GM23338 (cell line): ENCODE measurements around the gene MAPRE2. TPM values are rescaled to one million over a fixed set of nuclear protein-coding genes. Genes with fewer than 3 reads are reported as not detected.

Experiments
- ATAC-seq: fragments of 200-7000 bp; cut with Tn5 transposase; 3 replicates; pipeline ENCODE4 v1.9.1; 2020
- DNase-seq: peaks from one replicate; pipeline ENCODE4 v3.0.0-alpha.2; 2015; ENCODE audit warnings: low spot score
- H2AFZ ChIP-seq: fragments of 200-600 bp; sonication (generic); 2 replicates; pipeline ENCODE4 v1.8.0; 2016; ENCODE audit warnings: antibody characterized with exemption, mild to moderate bottlenecking, moderate library complexity
- H3F3A ChIP-seq: fragments of 200-600 bp; sonication (generic); replicated peaks from 2 replicates; pipeline ENCODE4 v1.8.0; 2017; ENCODE audit warnings: antibody characterized with exemption, mixed run types, low read depth
- H3K27ac ChIP-seq: fragments of 200-600 bp; sonication (generic); 2 replicates; pipeline ENCODE4 v1.6.1; 2016; ENCODE audit warnings: low read depth
- H3K27me3 ChIP-seq: fragments of 200-600 bp; sonication (generic); 2 replicates; pipeline ENCODE4 v1.8.0; 2016; ENCODE audit warnings: mild to moderate bottlenecking, mixed run types, moderate library complexity; ENCODE audit not compliant: insufficient read depth
- H3K36me3 ChIP-seq: fragments of 200-600 bp; sonication (generic); 2 replicates; pipeline ENCODE4 v1.8.0; 2016; ENCODE audit warnings: mild to moderate bottlenecking; ENCODE audit not compliant: insufficient read depth
- H3K4me1 ChIP-seq: fragments of 200-600 bp; sonication (generic); 2 replicates; pipeline ENCODE4 v1.8.0; 2016; ENCODE audit warnings: mild to moderate bottlenecking, moderate library complexity; ENCODE audit not compliant: insufficient read depth
- H3K4me2 ChIP-seq: fragments of 200-600 bp; sonication (generic); 2 replicates; pipeline ENCODE4 v1.7.1; 2017; ENCODE audit warnings: mixed run types
- H3K4me3 ChIP-seq: fragments of 200-600 bp; sonication (generic); 2 replicates; pipeline ENCODE4 v1.6.1; 2016; ENCODE audit warnings: mixed run types
- H3K79me2 ChIP-seq: fragments of 200-600 bp; sonication (generic); replicated peaks from 2 replicates; pipeline ENCODE4 v1.8.0; 2017; ENCODE audit warnings: mild to moderate bottlenecking; ENCODE audit not compliant: insufficient read depth
- H3K9me2 ChIP-seq: fragments of 200-600 bp; sonication (generic); 2 replicates; pipeline ENCODE4 v1.8.0; 2017; ENCODE audit not compliant: insufficient read depth
- H4K20me1 ChIP-seq: fragments of 200-600 bp; sonication (generic); replicated peaks from 2 replicates; pipeline ENCODE4 v1.8.0; 2017; ENCODE audit warnings: mild to moderate bottlenecking; ENCODE audit not compliant: insufficient read depth
- H3K27ac Mint-ChIP-seq: 2 replicates; pipeline ENCODE4 v1.8.0; 2020; ENCODE audit warnings: inconsistent platforms, mild to moderate bottlenecking, moderate library complexity, mixed read lengths
- H3K27me3 Mint-ChIP-seq: 3 replicates; pipeline ENCODE4 v1.8.0; 2022; ENCODE audit warnings: low read depth, mild to moderate bottlenecking, moderate library complexity, mixed read lengths, inconsistent platforms; ENCODE audit not compliant: insufficient read depth, poor library complexity
- H3K36me3 Mint-ChIP-seq: 3 replicates; pipeline ENCODE4 v1.8.0; 2021; ENCODE audit warnings: low read depth, mild to moderate bottlenecking, inconsistent platforms, moderate library complexity, mixed read lengths
- H3K4me1 Mint-ChIP-seq: 3 replicates; pipeline ENCODE4 v1.8.0; 2020; ENCODE audit warnings: mild to moderate bottlenecking, inconsistent platforms, mixed read lengths
- H3K4me3 Mint-ChIP-seq: 3 replicates; pipeline ENCODE4 v1.8.0; 2021; ENCODE audit warnings: moderate library complexity, mild to moderate bottlenecking, inconsistent platforms, mixed read lengths
- H3K9me3 Mint-ChIP-seq: 3 replicates; pipeline ENCODE4 v1.8.0; 2020; ENCODE audit warnings: moderate library complexity, mild to moderate bottlenecking, inconsistent platforms, mixed read lengths
- CREB1 ChIP-seq: fragments of 250-450 bp; sonication (Bioruptor Pico); IDR thresholded peaks from 2 replicates; pipeline ENCODE4 v1.5.0; 2020; ENCODE audit warnings: low read depth, mild to moderate bottlenecking, moderate library complexity
- EZH2 ChIP-seq: fragments of 200-600 bp; sonication (generic); IDR thresholded peaks from one replicate; pipeline ENCODE4 v1.8.0; 2017; ENCODE audit warnings: antibody characterized with exemption, mild to moderate bottlenecking, low read depth; ENCODE audit not compliant: unreplicated experiment
- JUNB ChIP-seq: IDR thresholded peaks from one replicate; pipeline ENCODE4 v1.6.1; 2016; ENCODE audit warnings: antibody characterized with exemption; ENCODE audit not compliant: unreplicated experiment
- NANOG ChIP-seq: IDR thresholded peaks from 2 replicates; pipeline ENCODE4 v1.6.1; 2016; ENCODE audit warnings: antibody characterized with exemption, borderline replicate concordance
- POLR2AphosphoS5 ChIP-seq: IDR thresholded peaks from 2 replicates; pipeline ENCODE4 v1.6.1; 2016; ENCODE audit warnings: antibody characterized with exemption, low read depth
- STAT1 ChIP-seq: IDR thresholded peaks from one replicate; pipeline ENCODE4 v1.6.1; 2016; ENCODE audit warnings: antibody characterized with exemption; ENCODE audit not compliant: unreplicated experiment
- ZNF114 ChIP-seq: fragments of 250-450 bp; sonication (Bioruptor Pico); IDR thresholded peaks from 2 replicates; pipeline ENCODE4 v1.5.0; 2020; ENCODE audit warnings: mild to moderate bottlenecking, moderate library complexity
- ZNF331 ChIP-seq: fragments of 250-450 bp; sonication (Bioruptor Pico); IDR thresholded peaks from 2 replicates; pipeline ENCODE4 v1.5.0; 2020; ENCODE audit warnings: low read depth, mild to moderate bottlenecking, moderate library complexity
- ZNF462 ChIP-seq: fragments of 250-450 bp; sonication (Bioruptor Pico); IDR thresholded peaks from 2 replicates; pipeline ENCODE4 v1.5.0; 2020; ENCODE audit warnings: mild to moderate bottlenecking, moderate library complexity
- polyA plus RNA-seq: library from polyadenylated mRNA; unstranded; fragments of >200 nt; fragmentation: Nextera tagmentation; extraction: Ambion mirVana; gene quantifications from 2 replicates; pipeline ENCODE4 v1.2.1, GENCODE V29; 2016
- total RNA-seq: library from RNA; depleted of rRNA; stranded (reverse); fragments of >200 nt; shearing (Covaris generic); gene quantifications from 2 replicates; pipeline ENCODE4 v1.2.3, GENCODE V29; 2014
- TF ChIP-seq, protein P1 (sequence below), 2 experiments: fragments of 200-600 bp in 1 of 2; sonication (generic) in 1 of 2; conservative IDR thresholded peaks; 2 replicates each; pipeline versions ENCODE4 v1.5.1 to v1.6.1; 2016 to 2017; ENCODE audit warnings: antibody characterized with exemption in 2 of 2, low read depth in 2 of 2, mild to moderate bottlenecking in 2 of 2, moderate library complexity in 1 of 2
- TF ChIP-seq, protein P2 (sequence below): IDR thresholded peaks from one replicate; pipeline ENCODE4 v1.6.1; 2018; ENCODE audit warnings: antibody characterized with exemption; ENCODE audit not compliant: unreplicated experiment
- TF ChIP-seq, protein P3 (sequence below): IDR thresholded peaks from 2 replicates; pipeline ENCODE4 v1.6.1; 2016; ENCODE audit warnings: antibody characterized with exemption

MAPRE2 gene
- total and polyA plus RNA-seq, 2 experiments from 2014 or later: 17.8 to 40.4 TPM

DNA sequence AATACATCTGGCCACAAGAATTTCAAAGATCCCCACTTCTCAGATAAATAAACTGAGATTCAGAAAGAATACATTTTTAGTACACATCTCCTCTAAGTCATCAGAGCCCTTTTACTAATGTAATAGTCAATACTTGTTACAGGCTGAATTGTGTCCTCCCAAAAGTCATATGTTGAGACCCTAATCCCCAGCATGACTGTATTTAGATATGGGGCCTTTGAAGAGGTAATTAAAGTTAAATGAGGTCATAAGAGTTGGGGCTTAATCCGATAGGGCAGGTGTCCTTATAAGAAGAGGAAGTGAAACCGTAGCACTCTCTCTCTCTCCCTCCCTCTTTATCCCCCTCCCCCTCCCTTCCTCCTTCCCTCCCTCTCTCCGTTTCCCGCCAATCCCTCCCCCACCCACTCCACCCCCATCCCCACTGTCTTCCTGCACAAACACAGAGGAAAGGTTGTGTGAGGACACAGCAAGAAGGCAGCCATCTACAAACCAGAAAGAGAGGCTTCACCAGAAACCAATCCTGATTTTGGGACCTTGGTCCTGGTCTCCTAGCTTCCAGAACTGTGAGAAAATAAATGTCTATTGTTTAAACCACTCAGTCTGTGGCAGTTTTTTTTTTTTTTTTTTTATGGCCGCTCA is 133.0 kb downstream of the MAPRE2 start:
- no peaks in the 10 kb centered on the region for H3K27me3 Mint-ChIP-seq
- no peak overlapping the region for H2AFZ ChIP-seq
- ATAC-seq: no peak

More for the DNA sequence above, 133.0 kb downstream of the MAPRE2 start:
- H3K9me2 ChIP-seq: no peaks in the 10 kb centered on the region
- no peak overlapping the region for H3K27ac ChIP-seq
- Mint-ChIP-seq H3K36me3 (peaks cover 4% of the 10 kb centered on the region; the same call in 2 of the 3 replicates), H3K4me1 (peaks cover 17% of the 10 kb centered on the region; the same call in 2 of the 3 replicates), H3K27ac (no peak overlapping the region), H3K4me3 (no peak overlapping the region), H3K9me3 (peaks cover 8% of the 10 kb centered on the region; the same call in 2 of the 3 replicates)
- no peaks in the 10 kb centered on the region for H3K36me3 ChIP-seq
- no peaks in the 10 kb centered on the region for H3K79me2 ChIP-seq
- H3K27me3 ChIP-seq: no peaks in the 10 kb centered on the region
- H4K20me1 ChIP-seq: no peaks in the 10 kb centered on the region
- peak; percentile 55 for DNase-seq
- TF ChIP-seq, protein P1, sequence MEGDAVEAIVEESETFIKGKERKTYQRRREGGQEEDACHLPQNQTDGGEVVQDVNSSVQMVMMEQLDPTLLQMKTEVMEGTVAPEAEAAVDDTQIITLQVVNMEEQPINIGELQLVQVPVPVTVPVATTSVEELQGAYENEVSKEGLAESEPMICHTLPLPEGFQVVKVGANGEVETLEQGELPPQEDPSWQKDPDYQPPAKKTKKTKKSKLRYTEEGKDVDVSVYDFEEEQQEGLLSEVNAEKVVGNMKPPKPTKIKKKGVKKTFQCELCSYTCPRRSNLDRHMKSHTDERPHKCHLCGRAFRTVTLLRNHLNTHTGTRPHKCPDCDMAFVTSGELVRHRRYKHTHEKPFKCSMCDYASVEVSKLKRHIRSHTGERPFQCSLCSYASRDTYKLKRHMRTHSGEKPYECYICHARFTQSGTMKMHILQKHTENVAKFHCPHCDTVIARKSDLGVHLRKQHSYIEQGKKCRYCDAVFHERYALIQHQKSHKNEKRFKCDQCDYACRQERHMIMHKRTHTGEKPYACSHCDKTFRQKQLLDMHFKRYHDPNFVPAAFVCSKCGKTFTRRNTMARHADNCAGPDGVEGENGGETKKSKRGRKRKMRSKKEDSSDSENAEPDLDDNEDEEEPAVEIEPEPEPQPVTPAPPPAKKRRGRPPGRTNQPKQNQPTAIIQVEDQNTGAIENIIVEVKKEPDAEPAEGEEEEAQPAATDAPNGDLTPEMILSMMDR (conservative IDR thresholded peaks at IDR 0.05; ENCODE audit: low read depth in 2 of 2): no peak
- TF ChIP-seq JUNB (no peak), STAT1 (no peak), ZNF462 (no peak), POLR2AphosphoS5 (no peak), ZNF114 (no peak), NANOG (no peak), CREB1 (CRISPR knock-in tag) (no peak), ZNF331 (no peak), EZH2 (no peak)
- TF ChIP-seq, protein P2, sequence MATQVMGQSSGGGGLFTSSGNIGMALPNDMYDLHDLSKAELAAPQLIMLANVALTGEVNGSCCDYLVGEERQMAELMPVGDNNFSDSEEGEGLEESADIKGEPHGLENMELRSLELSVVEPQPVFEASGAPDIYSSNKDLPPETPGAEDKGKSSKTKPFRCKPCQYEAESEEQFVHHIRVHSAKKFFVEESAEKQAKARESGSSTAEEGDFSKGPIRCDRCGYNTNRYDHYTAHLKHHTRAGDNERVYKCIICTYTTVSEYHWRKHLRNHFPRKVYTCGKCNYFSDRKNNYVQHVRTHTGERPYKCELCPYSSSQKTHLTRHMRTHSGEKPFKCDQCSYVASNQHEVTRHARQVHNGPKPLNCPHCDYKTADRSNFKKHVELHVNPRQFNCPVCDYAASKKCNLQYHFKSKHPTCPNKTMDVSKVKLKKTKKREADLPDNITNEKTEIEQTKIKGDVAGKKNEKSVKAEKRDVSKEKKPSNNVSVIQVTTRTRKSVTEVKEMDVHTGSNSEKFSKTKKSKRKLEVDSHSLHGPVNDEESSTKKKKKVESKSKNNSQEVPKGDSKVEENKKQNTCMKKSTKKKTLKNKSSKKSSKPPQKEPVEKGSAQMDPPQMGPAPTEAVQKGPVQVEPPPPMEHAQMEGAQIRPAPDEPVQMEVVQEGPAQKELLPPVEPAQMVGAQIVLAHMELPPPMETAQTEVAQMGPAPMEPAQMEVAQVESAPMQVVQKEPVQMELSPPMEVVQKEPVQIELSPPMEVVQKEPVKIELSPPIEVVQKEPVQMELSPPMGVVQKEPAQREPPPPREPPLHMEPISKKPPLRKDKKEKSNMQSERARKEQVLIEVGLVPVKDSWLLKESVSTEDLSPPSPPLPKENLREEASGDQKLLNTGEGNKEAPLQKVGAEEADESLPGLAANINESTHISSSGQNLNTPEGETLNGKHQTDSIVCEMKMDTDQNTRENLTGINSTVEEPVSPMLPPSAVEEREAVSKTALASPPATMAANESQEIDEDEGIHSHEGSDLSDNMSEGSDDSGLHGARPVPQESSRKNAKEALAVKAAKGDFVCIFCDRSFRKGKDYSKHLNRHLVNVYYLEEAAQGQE: no peak
- TF ChIP-seq, protein P3, sequence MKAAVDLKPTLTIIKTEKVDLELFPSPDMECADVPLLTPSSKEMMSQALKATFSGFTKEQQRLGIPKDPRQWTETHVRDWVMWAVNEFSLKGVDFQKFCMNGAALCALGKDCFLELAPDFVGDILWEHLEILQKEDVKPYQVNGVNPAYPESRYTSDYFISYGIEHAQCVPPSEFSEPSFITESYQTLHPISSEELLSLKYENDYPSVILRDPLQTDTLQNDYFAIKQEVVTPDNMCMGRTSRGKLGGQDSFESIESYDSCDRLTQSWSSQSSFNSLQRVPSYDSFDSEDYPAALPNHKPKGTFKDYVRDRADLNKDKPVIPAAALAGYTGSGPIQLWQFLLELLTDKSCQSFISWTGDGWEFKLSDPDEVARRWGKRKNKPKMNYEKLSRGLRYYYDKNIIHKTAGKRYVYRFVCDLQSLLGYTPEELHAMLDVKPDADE: no peak
- H3K4me2 ChIP-seq: peak overlapping the region; percentile 48; the same call in 1 of the 2 replicates
- no peak overlapping the region for H3K4me3 ChIP-seq
- H3K4me1 ChIP-seq: peaks cover 16% of the 10 kb centered on the region
- no peaks in the 10 kb centered on the region for H3F3A ChIP-seq
